ENCODE data around the gene VWA2.

VWA2 gene

DNA sequence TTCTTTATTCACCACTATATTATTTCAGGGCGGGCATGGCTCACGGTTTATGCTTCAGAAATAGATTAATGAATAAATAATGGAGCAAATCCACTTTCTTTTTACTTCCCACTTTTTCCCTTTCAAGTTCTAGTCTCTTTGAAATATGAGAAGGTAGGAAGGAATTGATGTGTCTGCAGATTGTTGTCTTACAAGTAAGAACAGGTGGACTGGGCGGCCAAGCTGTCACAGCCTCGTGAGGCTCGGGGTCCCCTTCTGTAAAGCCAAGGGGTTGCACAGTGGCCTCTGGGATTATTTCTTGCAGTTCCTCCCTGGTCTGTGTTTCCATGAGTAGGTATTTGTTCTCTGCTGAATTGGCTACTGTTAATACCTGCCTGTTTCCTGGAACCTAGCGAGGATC lies 11.2 kb downstream of the VWA2 start:
- no peak for DNase-seq

DNA sequence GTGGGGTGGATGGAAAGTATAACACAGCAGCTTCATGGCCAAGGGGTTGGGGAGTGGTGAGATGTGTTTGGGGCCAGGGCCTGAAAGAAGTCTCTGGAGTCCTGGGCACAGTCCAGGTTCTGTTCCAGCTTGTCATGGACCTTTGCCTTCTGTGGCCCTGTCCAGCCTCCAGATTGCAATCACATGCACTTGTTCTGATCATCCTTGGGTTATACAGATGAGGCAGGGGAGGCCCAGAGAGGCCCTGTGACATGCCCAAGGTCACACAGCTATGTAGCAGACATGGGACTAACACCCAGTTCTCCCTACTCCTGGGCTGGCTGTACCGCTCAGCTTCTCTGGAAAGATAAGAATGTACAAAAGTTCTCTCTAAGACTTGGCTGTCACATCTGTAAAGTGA lies 11.7 kb downstream of the VWA2 start:
- no peak for DNase-seq

DNA sequence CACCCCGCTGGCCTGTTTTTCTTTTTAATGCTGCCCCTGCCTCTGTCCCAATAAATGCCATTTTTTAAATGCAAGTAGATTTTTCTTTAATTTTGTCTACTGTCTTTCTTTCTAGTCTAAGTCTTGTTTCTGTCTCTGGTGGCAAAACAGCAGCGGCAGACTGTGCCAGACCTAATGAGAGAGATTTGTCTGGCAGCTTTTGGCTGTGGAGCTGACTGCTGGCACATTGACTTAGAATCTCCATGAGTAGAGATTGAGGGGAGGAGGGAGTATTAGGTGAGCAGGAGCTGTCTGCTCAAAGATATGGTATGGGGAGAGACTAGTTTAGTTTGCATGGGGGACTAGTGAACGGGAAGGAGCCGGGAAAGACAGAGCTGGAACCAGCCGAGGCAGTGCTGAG lies 13.0 kb downstream of the VWA2 start:
- no peak for DNase-seq

DNA sequence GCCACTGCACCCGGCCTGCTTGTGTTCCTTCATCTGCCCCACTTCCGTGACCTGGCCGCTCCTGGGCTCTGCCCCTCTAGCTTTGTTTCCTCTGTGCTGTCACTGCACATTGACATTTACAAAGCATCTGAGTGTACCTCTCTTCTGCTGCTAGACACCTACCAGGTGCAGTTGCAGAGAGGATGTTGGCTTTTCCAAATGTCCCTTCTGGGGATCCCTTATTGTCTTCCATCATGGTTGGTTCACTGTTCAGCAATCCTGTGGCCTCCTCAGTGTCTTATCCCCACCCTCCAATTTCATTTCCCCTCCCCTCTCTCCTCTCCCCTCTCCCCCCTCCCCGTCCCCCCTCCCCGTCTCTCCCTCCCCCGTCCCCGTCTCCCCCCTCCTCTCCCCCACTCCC lies 13.8 kb downstream of the VWA2 start:
- DNase-seq = no peak

DNA sequence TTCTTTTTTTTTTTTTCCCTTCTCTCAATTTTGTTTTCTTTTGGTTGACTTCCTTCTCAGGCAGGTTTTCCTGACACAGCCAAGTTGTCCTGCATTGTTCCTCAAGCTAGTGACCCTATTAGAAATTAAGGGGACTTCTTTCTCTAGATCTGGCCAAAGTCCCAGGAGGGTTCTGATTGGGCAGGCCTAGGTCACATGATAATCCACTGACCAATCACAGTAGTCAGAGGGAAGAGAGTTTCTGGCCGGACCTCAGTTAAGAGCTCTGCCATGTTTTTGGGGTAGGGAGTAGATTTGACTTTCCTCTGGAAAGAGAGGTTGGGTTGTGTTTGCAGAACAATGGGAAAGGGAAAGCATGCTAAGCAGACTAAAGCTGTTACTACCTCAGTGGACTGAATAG lies 16.2 kb downstream of the VWA2 start:
- DNase-seq = no peak

DNA sequence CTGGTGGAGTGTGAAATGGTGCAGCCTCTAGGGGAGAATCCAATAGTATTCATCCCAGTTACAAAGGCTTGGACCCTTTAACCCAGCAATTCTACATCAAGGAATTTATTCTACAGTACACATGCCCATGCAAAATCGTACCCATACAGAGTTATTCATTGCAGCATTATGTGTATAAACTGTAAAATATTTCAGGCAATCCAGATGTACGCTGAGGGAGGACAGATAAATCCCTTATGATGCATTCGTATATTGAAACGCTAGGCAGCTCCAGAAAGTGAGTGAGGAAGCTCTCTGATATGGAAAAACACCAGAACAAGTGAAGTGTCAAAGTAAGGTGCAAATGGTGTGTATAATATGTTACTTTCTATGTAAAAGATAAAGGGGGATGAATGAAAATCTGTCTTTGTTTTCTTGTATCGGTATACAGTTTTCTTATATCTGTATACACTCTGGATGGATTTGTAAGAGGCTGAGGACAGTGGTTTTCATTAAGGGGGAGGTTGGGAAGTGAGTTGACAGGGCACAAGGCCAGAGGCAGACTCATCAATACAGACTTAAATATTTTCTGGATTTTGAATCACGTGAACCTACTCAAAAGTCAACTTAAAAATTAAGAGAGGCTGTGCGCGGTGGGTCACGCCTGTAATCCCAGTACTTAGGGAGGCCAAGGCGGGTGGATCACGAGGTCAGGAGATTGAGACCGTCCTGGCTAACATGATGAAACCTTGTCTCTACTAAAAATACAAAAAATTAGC lies 17.1 kb downstream of the VWA2 start:
- no peak for DNase-seq

DNA sequence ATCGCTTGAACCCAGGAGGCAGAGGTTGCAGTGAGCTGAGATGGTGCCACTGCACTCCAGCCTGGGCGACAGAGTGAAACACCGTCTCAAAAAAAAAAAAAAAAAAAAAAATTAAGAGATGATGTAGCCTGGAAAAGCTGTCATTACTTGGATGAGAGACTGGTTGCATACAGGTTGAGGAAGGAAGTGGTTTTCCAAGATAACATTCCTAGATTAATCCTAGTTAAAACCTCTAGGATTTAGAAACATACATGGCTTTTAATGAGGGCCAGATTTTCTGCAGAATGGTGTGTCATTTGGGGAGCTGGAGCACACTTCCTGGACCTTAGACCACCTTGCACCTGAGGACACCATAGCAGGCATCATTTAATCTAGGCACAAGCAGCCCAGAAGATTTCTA lies 17.8 kb downstream of the VWA2 start:
- no peak for DNase-seq

DNA sequence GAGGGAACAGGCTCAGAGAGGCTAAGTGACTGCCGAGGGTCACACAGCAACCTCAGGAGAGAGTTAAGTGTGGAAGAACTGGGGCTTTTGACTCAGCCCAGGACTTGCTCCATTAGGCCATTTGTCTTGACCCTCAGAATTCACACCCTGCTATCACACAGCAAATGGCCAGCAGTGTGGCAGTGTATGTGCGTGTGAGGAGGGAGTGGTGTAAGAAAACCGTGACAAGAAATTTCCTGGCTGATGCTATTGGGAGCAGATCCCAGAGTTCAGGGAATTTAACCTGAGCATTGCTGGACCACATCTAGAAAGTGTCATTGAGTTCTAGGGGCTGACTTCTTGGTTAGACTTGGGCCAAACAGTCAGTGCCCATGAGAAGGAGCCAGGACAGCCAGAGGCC lies 18.4 kb downstream of the VWA2 start:
- no peak for DNase-seq

DNA sequence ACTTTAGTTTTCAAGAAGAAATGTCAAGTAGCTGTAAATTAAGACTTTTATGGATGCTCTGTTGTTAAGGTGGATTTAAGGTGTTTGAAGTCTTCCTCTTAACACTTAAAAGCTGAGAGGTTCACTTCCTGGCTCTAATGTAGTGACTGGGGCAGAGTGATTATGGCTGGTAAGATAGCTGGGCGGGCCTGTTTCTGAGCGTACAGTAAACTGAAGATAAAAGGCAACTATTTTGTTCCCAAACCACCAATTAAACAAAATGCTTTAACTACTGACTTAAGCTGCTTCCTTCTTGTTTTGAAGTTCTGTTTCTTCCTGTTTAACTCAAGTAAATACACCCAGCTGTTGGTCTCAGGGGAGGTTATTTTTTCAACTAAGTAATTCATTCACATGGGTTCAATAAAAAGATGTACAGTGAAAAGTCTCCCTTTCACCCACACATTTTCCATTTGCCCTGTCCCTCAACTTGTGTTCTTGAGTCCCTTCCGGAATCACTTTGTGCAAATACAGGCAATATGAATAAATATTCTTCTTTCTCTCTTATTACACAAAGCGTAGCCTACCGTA lies 19.3 kb downstream of the VWA2 start:
- no peak for DNase-seq

DNA sequence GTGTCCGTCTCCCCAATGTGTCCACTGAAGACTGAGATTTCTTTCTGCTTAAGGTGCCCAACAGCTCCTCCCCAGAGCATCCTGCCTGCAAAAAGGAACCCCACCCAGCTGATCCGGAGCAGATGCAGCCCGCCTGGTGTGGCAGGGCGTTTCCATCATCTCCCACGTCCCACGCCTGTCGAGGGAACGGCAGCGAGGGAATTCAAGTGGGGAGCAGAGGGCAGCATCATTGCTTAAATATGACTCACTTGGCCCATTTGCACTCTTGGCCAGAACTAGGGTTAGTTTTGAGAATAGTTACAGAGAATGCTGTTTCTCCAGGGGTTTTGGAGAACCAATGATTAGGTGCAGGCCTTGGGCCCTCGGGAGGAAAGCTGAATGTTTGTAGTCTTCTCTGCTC lies 20.8 kb downstream of the VWA2 start:
- no peak for DNase-seq

DNA sequence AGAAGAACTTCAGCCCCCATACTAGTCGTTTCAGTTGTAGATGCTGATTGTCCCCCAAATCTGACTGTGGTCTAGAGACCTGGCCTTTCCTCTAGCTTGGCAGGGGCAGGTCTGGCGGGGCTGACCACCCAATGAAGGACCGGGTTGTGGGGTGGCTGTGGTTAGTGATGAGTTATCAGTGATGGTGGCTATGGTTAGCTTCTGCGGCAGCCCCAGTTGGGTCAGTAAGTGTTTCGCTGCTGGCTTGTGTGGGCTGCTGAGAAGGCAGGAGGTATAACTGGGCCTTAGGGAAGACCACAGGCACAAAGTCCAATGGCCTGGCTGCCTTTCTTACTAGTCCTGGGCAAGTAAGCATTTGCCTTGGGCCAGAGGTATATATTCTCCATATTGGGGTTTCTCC lies 21.3 kb downstream of the VWA2 start:
- DNase-seq = no peak

DNA sequence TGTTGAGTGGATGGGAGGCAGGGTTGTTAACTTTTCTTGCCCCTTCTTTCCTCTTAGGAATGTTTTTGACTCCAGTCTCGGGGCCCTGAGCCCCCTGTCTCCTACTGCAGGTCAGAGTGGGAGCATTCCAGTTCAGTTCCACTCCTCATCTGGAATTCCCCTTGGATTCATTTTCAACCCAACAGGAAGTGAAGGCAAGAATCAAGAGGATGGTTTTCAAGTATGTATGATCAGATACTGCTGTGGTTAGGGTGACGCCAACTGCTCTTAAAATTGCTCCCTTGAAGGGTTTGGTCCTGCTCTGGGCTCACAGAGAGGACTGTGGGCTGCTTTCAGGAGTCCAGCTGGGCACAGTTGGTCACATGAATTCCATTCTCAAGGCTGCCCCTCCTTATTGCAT lies 22.0 kb downstream of the VWA2 start:
- DNase-seq = no peak

DNA sequence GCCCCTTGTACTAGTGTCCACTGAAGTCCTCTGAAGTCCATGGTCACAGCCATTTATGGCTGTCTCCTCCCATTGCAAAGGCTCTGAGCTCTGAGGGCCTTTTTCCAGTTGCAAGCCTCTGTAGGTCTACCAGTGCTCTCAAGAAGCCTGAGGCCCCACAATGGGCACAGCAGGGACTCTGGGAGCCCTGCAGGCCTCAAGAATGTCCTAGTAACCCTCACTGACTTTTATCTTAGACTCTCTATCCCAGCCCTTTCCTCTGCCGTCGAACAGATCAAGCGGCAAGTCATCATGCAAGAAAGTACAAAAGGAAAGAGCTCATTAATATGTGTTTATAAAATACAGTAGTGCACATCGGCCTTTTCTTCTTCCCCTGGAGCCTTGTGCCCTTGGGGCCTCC lies 23.4 kb downstream of the VWA2 start:
- DNase-seq = no peak

DNA sequence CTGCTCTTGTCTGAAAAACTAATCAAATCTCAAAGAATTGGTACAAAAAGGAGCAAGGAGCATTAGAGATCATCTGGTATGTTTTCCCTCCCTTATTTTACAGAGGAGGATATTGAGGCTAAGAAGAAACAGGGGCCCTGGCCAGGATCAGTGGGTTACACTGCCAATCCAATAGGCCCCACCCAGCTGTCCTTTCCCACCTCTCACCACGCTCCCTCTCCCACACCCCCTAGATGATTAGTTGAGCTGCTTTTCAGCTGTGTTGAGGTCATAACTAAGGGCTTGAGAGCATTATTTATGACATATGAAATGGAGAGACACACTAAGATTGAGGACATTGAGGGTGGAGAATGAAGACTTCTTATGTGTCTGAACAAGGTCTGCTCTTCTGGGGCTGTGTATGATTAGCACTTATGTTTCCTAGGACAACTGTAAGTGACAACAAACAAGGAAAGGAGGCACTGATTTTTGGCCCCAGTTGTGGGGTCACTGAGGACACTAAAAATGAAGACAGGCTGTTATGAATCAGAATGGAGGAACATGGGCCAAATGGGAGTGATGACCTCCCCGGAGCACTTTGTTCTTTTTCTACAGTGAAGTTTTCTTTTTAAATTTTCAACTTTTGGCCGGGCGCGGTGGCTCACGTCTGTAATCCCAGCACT lies 26.5 kb downstream of the VWA2 start:
- DNase-seq = no peak

DNA sequence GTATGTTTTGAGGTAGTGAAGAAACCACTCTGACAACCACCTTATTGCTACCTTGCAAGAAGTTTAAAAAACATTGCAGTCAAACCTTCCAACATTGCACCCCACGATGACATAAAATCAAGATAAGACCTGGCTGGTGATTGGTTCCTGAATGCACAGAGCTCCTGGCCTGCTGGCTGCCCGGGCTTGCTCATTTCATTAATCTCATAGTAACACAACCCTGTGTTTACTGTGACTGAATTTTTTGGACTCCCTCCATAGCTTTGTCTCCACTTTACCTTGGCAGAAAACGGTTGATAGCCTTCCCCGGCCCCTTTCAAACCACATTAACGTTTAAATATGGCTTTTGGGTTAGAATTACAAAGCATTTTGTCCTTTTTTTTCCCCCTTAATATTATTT lies 27.5 kb downstream of the VWA2 start:
- no peak for DNase-seq

DNA sequence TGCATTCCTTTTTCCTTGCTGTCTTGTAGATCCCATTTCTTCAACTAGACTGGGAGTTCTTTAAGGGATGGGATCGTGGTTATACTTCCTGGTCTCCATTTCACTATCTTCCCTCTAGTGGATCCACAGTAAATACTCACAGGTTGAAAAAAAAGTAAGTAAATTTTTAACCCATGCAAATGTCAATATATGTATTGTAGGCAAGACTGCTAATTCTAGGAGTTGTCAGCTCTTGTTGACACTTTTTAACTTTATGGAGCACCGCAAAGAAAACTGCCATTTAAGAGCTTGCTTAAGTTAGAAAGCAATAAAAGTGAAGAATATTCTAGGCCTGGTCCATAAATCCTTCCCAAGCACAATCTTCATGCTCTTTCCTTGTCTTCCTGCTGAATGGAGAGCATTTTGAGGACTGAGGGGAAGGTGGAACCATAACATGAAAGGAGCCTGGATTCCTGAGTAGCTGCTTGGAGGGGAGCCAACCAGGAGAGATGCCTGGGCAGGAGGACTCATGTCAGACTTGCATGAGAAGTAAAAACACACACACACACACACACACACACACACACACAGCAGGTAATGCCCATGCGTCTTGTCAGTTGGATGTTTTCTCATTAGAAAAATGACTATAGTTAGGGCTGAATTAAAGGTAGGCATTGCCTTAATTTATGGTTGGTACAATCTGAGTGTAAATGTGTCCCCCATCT lies 32.2 kb downstream of the VWA2 start:
- DNase-seq = no peak

DNA sequence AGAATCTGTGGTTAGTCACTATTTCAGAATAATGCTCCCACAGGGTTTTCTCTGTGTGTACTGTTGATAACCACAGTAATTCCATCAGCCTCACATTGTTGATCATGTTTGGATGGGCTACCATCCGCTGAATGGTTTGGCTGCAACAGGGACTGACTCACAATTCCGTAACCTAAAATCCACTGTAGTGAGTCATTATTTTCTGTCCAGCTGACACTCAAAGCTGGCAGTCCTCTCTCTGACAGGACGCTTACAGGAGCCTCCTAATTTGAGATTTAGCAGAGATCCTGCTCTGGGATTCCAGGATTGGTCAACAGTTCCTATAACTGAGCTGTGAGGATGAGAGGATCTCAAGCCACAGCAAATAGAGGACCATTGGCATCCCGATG lies 32.7 kb downstream of the VWA2 start:
- no peak for DNase-seq

DNA sequence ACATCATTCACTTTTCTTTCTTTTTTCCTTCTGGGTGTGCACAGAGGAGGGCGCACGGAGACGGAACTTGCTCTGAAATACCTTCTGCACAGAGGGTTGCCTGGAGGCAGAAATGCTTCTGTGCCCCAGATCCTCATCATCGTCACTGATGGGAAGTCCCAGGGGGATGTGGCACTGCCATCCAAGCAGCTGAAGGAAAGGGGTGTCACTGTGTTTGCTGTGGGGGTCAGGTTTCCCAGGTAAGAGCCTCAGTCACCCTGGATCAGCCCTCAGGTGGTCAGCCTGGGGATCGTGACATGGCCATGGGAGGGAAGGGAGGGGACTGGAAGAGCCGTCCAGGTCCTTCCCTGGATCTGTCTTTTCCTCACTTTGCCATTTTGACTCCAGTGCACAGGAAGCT lies 33.6 kb downstream of the VWA2 start:
- no peak for DNase-seq

DNA sequence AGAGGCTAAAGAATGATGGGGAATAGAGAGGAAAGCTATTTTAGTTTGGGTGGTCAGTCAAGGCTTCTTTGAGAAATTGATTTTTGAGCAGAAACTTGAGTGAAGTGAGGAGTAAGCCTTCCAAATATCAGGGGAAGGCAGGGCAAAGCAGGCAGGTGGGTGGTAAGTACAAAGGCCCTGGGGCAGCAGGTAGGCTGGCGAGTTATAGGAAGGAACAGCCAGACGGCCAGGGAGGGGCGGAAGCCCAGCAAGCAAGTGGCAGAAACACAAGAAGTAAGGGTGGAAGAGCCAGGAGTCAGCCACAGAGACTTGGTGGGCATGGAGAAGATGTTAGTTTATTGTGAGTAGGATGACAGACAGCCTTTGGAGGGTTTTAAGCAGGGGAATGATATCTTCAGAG lies 34.9 kb downstream of the VWA2 start:
- no peak for DNase-seq

DNA sequence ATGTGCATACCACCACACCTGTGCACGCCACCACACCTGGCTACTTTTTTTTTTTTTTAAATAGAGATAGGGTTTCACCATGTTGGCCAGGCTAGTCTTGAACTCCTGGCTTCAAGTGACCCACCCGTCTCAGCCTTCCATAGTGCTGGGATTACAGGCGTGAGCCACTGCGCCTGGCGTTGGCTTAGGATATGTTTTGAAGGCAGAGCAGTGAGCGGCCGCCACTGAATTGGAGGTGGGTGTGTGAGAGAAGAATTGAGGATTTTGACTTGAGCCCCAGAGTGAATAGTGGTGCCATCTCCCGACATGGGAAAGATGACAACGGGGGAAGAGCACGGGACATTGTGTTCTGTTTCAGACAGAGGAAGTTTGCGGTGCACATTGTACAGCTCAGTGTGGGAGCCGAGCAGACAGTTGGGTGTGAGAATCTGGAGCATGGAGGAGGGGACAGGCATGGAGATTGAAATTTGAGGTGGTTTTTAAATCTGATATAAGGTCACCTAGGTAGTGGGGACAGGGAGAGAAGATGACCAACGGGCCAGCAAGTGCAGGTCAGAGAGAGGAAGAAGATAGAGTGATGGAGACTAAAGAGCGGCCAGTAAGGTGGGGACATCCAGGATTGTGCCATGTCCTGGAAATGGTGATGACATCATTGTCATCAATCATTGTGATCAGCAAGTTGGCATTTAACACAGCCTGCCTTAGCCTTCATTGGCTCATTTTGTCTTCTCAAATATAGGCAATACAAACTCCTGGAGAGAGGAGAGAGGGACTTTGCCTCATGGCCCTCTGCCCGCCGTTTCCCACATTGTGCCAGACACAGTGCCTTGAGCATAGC lies 35.8 kb downstream of the VWA2 start:
- DNase-seq = no peak

DNA sequence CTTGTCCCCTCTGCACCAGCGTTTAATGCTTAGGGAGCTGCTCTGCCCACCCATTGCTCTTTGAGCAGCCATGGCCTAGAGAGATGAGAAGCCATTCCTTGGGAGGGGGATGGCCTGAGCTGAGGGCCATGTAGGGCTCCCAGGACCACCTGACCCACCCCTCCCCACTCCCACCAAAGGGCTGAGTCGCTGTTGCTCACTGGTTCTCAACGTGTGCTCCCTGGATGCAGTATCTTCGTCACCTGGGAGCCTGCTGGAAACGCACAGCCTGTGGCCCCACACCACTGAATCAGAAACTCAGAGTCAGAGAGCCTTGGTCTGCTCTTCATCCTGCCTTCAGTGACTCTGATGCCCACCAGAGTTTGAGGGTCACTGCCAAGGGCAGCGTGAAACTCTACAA lies 37.0 kb downstream of the VWA2 start:
- DNase-seq = no peak

DNA sequence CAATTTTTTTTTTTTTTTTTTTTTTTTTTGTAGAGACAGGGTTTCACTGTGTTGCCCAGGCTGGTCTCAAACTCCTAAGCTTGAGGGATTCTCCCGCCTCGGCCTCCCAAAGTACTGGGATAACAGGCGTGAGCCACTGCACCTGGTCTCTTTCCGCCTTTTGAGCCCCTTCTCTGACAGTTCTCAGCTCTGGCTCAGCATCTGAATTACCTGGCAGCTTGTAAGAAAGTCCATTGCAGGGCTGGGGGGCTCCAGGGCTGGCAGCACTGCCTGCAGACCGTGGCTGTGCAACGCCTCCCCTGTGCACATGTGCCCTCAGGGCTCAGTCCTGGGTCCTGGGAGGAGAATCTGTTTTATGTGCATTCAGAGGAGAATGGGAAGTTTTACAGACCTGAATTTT lies 37.6 kb downstream of the VWA2 start:
- no peak for DNase-seq
